ENCODE results near the gene PBRM1. TPM values are rescaled to one million over a fixed set of nuclear protein-coding genes. Genes with fewer than 3 reads are reported as not detected.

Gene PBRM1
- total and polyA plus RNA-seq, 7 experiments from 2014 or later = 58.4 to 109 (median 76.9) TPM

DNA sequence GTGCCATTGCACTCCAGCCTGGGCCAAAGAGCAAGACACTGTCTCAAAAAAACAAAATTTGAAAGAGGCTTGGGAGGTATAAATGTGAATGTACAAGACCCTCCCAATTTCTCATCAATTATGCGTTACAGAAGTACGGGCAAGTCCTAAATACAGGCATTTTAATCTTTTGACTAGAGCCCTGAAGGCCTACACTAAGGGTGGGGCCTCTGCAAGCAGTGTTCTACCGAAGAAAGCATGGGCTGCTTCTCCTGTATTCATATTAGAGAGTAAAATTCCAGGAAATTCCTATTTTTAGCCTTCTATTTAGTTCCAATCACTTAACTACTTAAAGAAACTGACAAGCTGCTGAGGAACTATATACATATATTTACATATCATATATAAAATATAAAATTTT, 25.7 kb downstream of the PBRM1 start:
- CTCF ChIA-PET = no interaction called here
- DNase-seq (no peak), ATAC-seq (no peak)
- no peak overlapping the region for H3K4me3 ChIP-seq (ENCODE audit: low read length)
- no peaks in the 10 kb centered on the region for H3K4me1 ChIP-seq (ENCODE audit: control insufficient read depth in 2 of 2, insufficient read depth in 2 of 2, low read length in 2 of 2)
- no peaks in the 10 kb centered on the region for H3K27me3 Mint-ChIP-seq
- H3K4me1 Mint-ChIP-seq = peaks cover 0 to 6% (median 4%) of the 10 kb centered on the region in 7 donors
- H3K36me3 ChIP-seq (ENCODE audit: control insufficient read depth in 2 of 3, insufficient read depth in 3 of 3, low read length in 3 of 3) = peaks cover 0 to 79% (median 17%) of the 10 kb centered on the region in 3 experiments
- no peak overlapping the region for H3K4me3 Mint-ChIP-seq
- H3K27ac Mint-ChIP-seq = no peak overlapping the region
- no peaks in the 10 kb centered on the region for H3K27me3 ChIP-seq (ENCODE audit: control insufficient read depth in 2 of 2, insufficient read depth in 2 of 2, low read length in 2 of 2)
- no peaks in the 10 kb centered on the region for H3K9me3 Mint-ChIP-seq
- intact Hi-C loops (cut with micrococcal nuclease) = no loop called here
- POLR2A ChIA-PET = no interaction called here
- H3K36me3 Mint-ChIP-seq = peaks cover 16 to 54% (median 25%) of the 10 kb centered on the region in 5 donors
- H3K9me3 ChIP-seq (ENCODE audit: control insufficient read depth in 2 of 3, low read length in 3 of 3) = no peaks in the 10 kb centered on the region
- no peak overlapping the region for H3K27ac ChIP-seq (ENCODE audit: low read depth, low read length)

DNA sequence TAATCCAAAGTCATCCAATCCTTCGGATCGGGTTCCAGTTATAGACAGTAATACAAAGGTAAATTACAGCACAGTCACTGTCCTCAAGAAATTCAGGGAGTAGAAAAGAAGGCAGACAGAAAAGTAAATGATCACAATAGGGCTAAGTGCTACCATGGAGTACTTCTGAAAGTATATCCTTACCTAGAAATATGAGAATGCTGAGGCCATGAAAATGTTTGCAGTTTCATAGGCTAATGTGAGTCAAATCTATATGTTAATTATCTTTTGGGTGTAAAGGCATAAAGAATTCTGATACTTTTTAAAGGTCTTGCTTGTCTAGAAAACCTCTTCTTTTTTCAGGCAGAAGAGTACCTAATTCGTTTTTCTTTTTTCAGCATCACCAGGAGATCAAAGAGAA, 29.8 kb downstream of the PBRM1 start:
- H3K27me3 ChIP-seq (ENCODE audit: control insufficient read depth in 2 of 2, insufficient read depth in 2 of 2, low read length in 2 of 2) = no peaks in the 10 kb centered on the region
- no peaks in the 10 kb centered on the region for H3K4me1 ChIP-seq (ENCODE audit: control insufficient read depth in 2 of 2, insufficient read depth in 2 of 2, low read length in 2 of 2)
- Mint-ChIP-seq H3K36me3 (peaks cover 15 to 43% (median 21%) of the 10 kb centered on the region in 5 donors), H3K9me3 (no peaks in the 10 kb centered on the region), H3K27ac (peak overlapping the region in 1 of 9 donors; percentile 7), H3K4me3 (no peak overlapping the region), H3K4me1 (peaks cover 0 to 6% (median 5%) of the 10 kb centered on the region in 7 donors), H3K27me3 (no peaks in the 10 kb centered on the region)
- peaks cover 8 to 78% (median 9%) of the 10 kb centered on the region in 3 experiments for H3K36me3 ChIP-seq (ENCODE audit: control insufficient read depth in 2 of 3, insufficient read depth in 3 of 3, low read length in 3 of 3)
- ATAC-seq (no peak), DNase-seq (no peak)
- POLR2A ChIA-PET = no interaction called here
- H3K4me3 ChIP-seq (ENCODE audit: low read length) = no peak overlapping the region
- CTCF ChIA-PET = no interaction called here
- no peaks in the 10 kb centered on the region for H3K9me3 ChIP-seq (ENCODE audit: control insufficient read depth in 2 of 3, low read length in 3 of 3)
- H3K27ac ChIP-seq (ENCODE audit: low read depth, low read length) = no peak overlapping the region
- intact Hi-C loops (cut with micrococcal nuclease) = no loop called here

DNA sequence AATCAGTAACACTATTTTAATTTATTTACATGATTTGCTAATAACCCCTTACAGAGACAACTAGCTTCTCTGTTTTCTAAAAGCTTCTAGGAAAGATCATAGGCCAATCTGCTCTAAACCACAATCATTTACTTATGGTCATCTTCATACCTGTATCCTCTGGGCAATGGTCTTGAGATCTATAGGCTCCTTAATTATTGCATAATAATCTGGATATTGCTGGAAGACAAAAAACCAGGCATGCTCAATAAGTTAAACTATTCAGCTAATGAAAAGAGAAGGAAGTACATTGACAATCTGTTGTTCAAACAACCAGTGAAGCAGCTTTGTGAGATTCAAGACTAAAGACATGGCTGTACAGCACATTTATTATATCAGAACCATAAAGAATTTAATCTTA, 34.1 kb downstream of the PBRM1 start:
- POLR2A ChIA-PET = no interaction called here
- peak overlapping the region in 1 of 9 donors; percentile 24 for H3K27ac Mint-ChIP-seq
- no peaks in the 10 kb centered on the region for H3K9me3 Mint-ChIP-seq

DNA sequence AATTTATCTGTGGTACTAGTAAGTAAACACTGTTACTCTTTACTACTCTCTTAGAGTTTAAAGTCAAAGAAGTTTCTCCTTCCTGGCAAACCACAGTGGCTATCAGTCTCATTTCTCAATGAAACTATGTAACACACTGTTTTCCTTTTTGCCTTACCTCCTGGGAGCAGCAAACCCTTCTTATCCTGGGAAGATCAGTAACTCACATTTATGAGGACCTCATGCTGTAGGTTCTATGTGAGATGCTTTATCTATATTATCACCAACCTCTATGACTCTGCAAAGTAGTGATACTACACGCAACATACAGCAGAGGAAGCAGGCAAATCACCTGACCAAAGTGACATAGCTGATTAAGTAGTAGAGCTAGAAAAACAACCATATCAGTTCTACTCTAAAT, 35.3 kb downstream of the PBRM1 start:
- Mint-ChIP-seq H3K27me3 (no peaks in the 10 kb centered on the region), H3K4me3 (no peak overlapping the region), H3K9me3 (no peaks in the 10 kb centered on the region), H3K36me3 (peaks cover 17 to 64% (median 37%) of the 10 kb centered on the region in 5 donors), H3K27ac (no peak overlapping the region), H3K4me1 (peaks cover 0 to 12% (median 2%) of the 10 kb centered on the region in 7 donors)
- Histone ChIP-seq H3K27ac (ENCODE audit: low read depth, low read length) (no peak overlapping the region), H3K4me1 (ENCODE audit: control insufficient read depth in 2 of 2, insufficient read depth in 2 of 2, low read length in 2 of 2) (peaks cover 0 to 3% of the 10 kb centered on the region in 2 donors), H3K27me3 (ENCODE audit: control insufficient read depth in 2 of 2, insufficient read depth in 2 of 2, low read length in 2 of 2) (no peaks in the 10 kb centered on the region), H3K4me3 (ENCODE audit: low read length) (no peak overlapping the region), H3K36me3 (ENCODE audit: control insufficient read depth in 2 of 3, insufficient read depth in 3 of 3, low read length in 3 of 3) (peaks cover 27 to 65% (median 33%) of the 10 kb centered on the region in 3 experiments), H3K9me3 (ENCODE audit: control insufficient read depth in 2 of 3, low read length in 3 of 3) (no peaks in the 10 kb centered on the region)
- ChIA-PET CTCF (no interaction called here), POLR2A (no interaction called here)
- intact Hi-C loops (cut with micrococcal nuclease) = no loop called here
- DNase-seq = no peak
- peak; percentile 76 for ATAC-seq

More for the DNA sequence above, 34.1 kb downstream of the PBRM1 start:
- H3K27me3 ChIP-seq (ENCODE audit: control insufficient read depth in 2 of 2, insufficient read depth in 2 of 2, low read length in 2 of 2) = no peaks in the 10 kb centered on the region
- no peak overlapping the region for H3K27ac ChIP-seq (ENCODE audit: low read depth, low read length)
- H3K4me3 ChIP-seq (ENCODE audit: low read length) = no peak overlapping the region
- H3K4me3 Mint-ChIP-seq = no peak overlapping the region
- H3K4me1 Mint-ChIP-seq = peaks cover 0 to 19% (median 5%) of the 10 kb centered on the region in 7 donors
- no peaks in the 10 kb centered on the region for H3K27me3 Mint-ChIP-seq
- peaks cover 22 to 76% (median 24%) of the 10 kb centered on the region in 3 experiments for H3K36me3 ChIP-seq (ENCODE audit: control insufficient read depth in 2 of 3, insufficient read depth in 3 of 3, low read length in 3 of 3)
- intact Hi-C loops (cut with micrococcal nuclease) = no loop called here
- DNase-seq (no peak), ATAC-seq (no peak)
- H3K4me1 ChIP-seq (ENCODE audit: control insufficient read depth in 2 of 2, insufficient read depth in 2 of 2, low read length in 2 of 2) = peaks cover 0 to 3% of the 10 kb centered on the region in 2 donors
- CTCF ChIA-PET = no interaction called here
- no peaks in the 10 kb centered on the region for H3K9me3 ChIP-seq (ENCODE audit: control insufficient read depth in 2 of 3, low read length in 3 of 3)
- H3K36me3 Mint-ChIP-seq = peaks cover 24 to 65% (median 39%) of the 10 kb centered on the region in 5 donors

DNA sequence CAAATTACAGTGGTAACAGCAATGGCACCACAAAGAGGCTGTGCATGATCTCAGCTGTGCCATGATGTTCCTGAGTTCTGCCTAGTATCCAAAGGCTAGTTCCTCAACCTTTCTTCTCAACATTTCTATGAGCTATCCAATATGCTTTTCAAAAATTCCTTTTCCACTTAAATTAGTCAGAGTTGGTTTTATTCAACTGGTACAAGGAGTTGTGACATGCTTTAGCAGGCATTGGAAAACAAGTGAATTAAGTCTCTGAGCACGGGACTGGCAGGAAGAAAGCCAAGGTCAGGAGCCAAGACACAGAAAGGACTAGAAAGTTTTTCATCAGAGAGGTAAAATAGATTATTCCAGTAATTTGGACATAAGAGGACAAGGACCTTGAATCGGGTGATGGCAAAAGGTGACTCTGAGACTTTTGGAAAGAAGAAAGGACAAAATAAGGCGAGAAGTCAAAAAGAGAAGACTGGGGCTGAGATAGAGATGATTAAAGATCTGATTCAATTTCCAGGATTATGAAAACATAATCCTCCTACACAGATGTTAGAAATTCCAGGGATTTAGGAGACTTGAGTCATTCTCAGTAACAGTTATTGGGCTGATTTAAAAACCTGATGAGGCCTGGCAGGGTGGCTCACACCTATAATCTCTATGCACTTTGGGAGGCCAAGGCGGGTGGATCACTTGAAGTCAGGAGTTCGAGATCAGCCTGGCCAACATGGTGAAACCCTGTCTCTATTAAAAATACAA, 36.1 kb downstream of the PBRM1 start:
- POLR2A ChIA-PET = interaction anchor here (0.6 kb wide), 1 partner anchor 60 kb away, joined by 5 read pairs; no protein-coding TSS in a partner anchor
- no peak overlapping the region for H3K4me3 Mint-ChIP-seq
- no peak overlapping the region for H3K27ac Mint-ChIP-seq
- ATAC-seq (no peak), DNase-seq (no peak)
- H3K9me3 Mint-ChIP-seq = no peaks in the 10 kb centered on the region
- no peaks in the 10 kb centered on the region for H3K9me3 ChIP-seq (ENCODE audit: control insufficient read depth in 2 of 3, low read length in 3 of 3)
- peaks cover 0 to 12% (median 2%) of the 10 kb centered on the region in 7 donors for H3K4me1 Mint-ChIP-seq
- H3K4me1 ChIP-seq (ENCODE audit: control insufficient read depth in 2 of 2, insufficient read depth in 2 of 2, low read length in 2 of 2) = peaks cover 0 to 3% of the 10 kb centered on the region in 2 donors
- peaks cover 33 to 62% (median 34%) of the 10 kb centered on the region in 3 experiments for H3K36me3 ChIP-seq (ENCODE audit: control insufficient read depth in 2 of 3, insufficient read depth in 3 of 3, low read length in 3 of 3)
- H3K36me3 Mint-ChIP-seq = peaks cover 14 to 66% (median 45%) of the 10 kb centered on the region in 5 donors
- H3K27me3 Mint-ChIP-seq = no peaks in the 10 kb centered on the region
- CTCF ChIA-PET = no interaction called here
- H3K27ac ChIP-seq (ENCODE audit: low read depth, low read length) = no peak overlapping the region
- H3K27me3 ChIP-seq (ENCODE audit: control insufficient read depth in 2 of 2, insufficient read depth in 2 of 2, low read length in 2 of 2) = no peaks in the 10 kb centered on the region
- intact Hi-C loops (cut with micrococcal nuclease) = no loop called here
- no peak overlapping the region for H3K4me3 ChIP-seq (ENCODE audit: low read length)

DNA sequence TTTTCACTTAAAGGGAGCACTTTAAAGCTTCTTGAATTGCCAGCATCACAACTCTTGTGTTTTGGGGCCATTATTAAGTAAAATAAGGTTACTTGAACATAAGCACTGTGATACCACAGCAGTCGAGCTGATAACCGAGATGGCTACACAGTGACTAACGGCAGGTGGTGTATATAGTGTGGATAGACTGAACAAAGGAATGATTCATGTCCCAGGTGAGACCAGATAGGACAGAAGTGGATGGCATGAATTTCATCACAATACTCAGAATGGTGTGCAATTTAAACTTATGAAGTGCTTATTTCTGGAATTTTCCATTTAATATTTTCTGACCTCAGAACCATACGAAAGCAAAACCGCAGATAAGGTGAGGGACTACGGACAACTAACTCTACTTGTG, 40.2 kb downstream of the PBRM1 start:
- POLR2A ChIA-PET = no interaction called here
- Histone ChIP-seq H3K4me3 (ENCODE audit: low read length) (no peak overlapping the region), H3K27ac (ENCODE audit: low read depth, low read length) (no peak overlapping the region), H3K9me3 (ENCODE audit: control insufficient read depth in 2 of 3, low read length in 3 of 3) (no peaks in the 10 kb centered on the region), H3K27me3 (ENCODE audit: control insufficient read depth in 2 of 2, insufficient read depth in 2 of 2, low read length in 2 of 2) (no peaks in the 10 kb centered on the region), H3K36me3 (ENCODE audit: control insufficient read depth in 2 of 3, insufficient read depth in 3 of 3, low read length in 3 of 3) (peaks cover 25 to 57% (median 27%) of the 10 kb centered on the region in 3 experiments), H3K4me1 (ENCODE audit: control insufficient read depth in 2 of 2, insufficient read depth in 2 of 2, low read length in 2 of 2) (peaks cover 0 to under 1% of the 10 kb centered on the region in 2 donors)
- Mint-ChIP-seq H3K36me3 (peaks cover 9 to 63% (median 45%) of the 10 kb centered on the region in 5 donors), H3K27ac (no peak overlapping the region), H3K9me3 (no peaks in the 10 kb centered on the region), H3K4me1 (peaks cover 0 to 12% (median 2%) of the 10 kb centered on the region in 7 donors), H3K4me3 (no peak overlapping the region), H3K27me3 (no peaks in the 10 kb centered on the region)
- CTCF ChIA-PET = no interaction called here
- intact Hi-C loops (cut with micrococcal nuclease) = no loop called here
- ATAC-seq (no peak), DNase-seq (no peak)

DNA sequence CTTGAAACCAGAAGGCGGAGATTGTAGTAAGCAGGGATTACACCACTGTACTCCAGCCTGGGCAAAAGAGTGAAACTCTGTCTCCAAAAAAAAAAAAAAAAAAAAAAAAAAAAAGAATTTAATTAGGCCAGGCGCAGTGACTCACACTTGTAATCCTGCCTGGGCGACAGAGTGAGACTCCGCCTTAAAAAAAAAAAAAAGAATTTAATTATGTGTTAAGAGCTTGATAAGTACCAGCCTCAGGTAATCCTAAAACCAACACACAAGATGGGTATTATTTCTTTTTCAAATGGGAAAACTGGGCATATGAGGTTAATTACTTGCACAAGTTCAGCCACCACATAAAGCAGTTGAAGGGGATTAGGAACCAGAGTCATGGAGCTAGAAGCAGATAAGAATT, 49.0 kb downstream of the PBRM1 start:
- ChIA-PET POLR2A (interaction anchor here (0.5 kb wide), 1 partner anchor 44 kb away, joined by 3 read pairs; no protein-coding TSS in a partner anchor), CTCF (no interaction called here)
- intact Hi-C loops (cut with micrococcal nuclease) = no loop called here
- no peak for ATAC-seq
- H3K4me1 ChIP-seq (ENCODE audit: control insufficient read depth in 2 of 2, insufficient read depth in 2 of 2, low read length in 2 of 2) = no peaks in the 10 kb centered on the region
- H3K27ac ChIP-seq (ENCODE audit: low read depth, low read length) = no peak overlapping the region
- no peak for DNase-seq
- H3K4me1 Mint-ChIP-seq = peaks cover 0 to 5% (median 0%) of the 10 kb centered on the region in 7 donors
- no peaks in the 10 kb centered on the region for H3K9me3 ChIP-seq (ENCODE audit: control insufficient read depth in 2 of 3, low read length in 3 of 3)
- H3K4me3 Mint-ChIP-seq = no peak overlapping the region
- no peaks in the 10 kb centered on the region for H3K27me3 Mint-ChIP-seq
- no peaks in the 10 kb centered on the region for H3K9me3 Mint-ChIP-seq
- H3K4me3 ChIP-seq (ENCODE audit: low read length) = no peak overlapping the region
- peaks cover 0 to 47% (median 21%) of the 10 kb centered on the region in 3 experiments for H3K36me3 ChIP-seq (ENCODE audit: control insufficient read depth in 2 of 3, insufficient read depth in 3 of 3, low read length in 3 of 3)
- H3K27ac Mint-ChIP-seq = no peak overlapping the region
- peaks cover 7 to 29% (median 24%) of the 10 kb centered on the region in 5 donors for H3K36me3 Mint-ChIP-seq
- H3K27me3 ChIP-seq (ENCODE audit: control insufficient read depth in 2 of 2, insufficient read depth in 2 of 2, low read length in 2 of 2) = no peaks in the 10 kb centered on the region
